Measurements from ENCODE around the gene SH2D2A. TPM values are rescaled to one million over a fixed set of nuclear protein-coding genes. Genes with fewer than 3 reads are reported as not detected.

Gene SH2D2A
- total RNA-seq, 4 donors from 2014 or later = 0.94 TPM; not detected in 3

DNA sequence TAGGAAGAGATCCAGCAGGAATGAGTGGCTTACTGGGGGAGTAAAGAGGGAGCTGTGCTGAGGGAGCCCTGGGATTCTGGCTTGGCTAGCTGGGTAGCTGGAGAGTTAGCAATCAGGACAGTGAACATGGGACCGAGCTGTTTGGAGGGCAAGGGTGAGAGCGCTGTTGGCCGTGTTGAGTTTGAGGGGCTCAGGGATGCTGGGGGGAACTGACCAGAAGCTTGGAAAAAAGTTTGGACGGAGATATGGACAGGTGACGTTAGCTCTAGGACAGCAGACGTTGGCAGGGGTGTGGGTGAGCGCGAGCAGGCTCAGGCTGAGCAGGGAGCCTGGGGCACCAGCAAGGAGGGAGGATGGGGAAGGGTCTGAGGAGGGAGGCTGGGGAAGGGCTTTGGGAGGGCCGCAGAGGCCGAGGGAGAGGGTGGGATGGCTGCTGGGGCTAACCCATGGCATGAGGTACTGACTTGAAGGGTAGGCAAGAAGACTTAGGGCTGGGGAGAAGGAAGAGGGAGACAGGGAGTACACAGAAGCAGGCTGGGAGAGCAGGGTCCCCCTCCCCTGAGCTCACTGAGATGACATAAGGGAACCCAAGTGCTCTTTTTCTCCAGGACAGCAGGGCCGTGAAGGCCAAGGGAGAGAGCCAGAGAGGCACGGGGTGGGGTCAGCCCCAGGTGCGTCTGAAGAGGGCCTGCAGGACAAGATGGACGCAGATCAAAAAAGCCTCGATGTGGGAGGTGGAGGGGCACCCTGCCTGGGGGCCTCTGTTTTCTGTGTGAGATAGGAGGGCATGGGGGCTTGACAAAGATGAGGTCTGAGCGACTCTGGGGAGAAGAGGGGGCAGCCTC, 8.2 kb downstream of the SH2D2A start:
- no peak for ATAC-seq
- no peak for TF ChIP-seq POLR2AphosphoS5 (IDR thresholded peaks at IDR 0.05)
- TF ChIP-seq, protein P1, sequence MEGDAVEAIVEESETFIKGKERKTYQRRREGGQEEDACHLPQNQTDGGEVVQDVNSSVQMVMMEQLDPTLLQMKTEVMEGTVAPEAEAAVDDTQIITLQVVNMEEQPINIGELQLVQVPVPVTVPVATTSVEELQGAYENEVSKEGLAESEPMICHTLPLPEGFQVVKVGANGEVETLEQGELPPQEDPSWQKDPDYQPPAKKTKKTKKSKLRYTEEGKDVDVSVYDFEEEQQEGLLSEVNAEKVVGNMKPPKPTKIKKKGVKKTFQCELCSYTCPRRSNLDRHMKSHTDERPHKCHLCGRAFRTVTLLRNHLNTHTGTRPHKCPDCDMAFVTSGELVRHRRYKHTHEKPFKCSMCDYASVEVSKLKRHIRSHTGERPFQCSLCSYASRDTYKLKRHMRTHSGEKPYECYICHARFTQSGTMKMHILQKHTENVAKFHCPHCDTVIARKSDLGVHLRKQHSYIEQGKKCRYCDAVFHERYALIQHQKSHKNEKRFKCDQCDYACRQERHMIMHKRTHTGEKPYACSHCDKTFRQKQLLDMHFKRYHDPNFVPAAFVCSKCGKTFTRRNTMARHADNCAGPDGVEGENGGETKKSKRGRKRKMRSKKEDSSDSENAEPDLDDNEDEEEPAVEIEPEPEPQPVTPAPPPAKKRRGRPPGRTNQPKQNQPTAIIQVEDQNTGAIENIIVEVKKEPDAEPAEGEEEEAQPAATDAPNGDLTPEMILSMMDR (IDR thresholded peaks at IDR 0.05) = no peak
- no peak for TF ChIP-seq EP300 (IDR thresholded peaks at IDR 0.05)
- TF ChIP-seq POLR2A (IDR thresholded peaks at IDR 0.05) = no peak
- WGBS, 2 donors (ENCODE audit: low coverage in 1 of 2) = 85 to 94% methylated on average over 13 to 14 of the region's 16 CpGs
- H3K9me3 ChIP-seq = no peaks in the 10 kb centered on the region
- no peaks in the 10 kb centered on the region for H3K36me3 ChIP-seq
- H3K27me3 ChIP-seq = peaks cover 18% of the 10 kb centered on the region
- no peak overlapping the region for H3K27ac ChIP-seq
- no peak overlapping the region for H3K4me3 ChIP-seq
- H3K4me1 ChIP-seq = peaks cover 0 to 38% (median 18%) of the 10 kb centered on the region in 3 donors

DNA sequence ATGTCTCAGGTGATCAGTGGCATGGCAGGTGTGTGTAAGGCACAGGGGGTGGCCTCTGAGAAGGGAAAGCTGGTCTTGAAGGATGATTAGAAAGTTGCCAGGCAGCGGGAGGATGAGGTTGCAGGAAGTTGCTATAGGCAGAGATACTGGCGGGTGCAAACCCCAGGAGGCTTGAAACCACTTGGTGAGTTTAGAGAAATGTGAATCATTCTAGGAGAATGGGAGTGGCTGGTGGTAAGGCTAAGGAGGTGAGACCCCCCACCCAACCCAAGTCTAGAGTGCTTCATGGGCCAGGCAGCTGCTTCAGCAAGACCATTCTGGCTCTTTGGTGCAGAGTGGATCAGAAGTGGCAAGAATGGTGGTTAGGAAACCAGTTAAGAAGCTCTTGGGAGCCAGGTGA, 9.0 kb downstream of the SH2D2A start:
- Histone ChIP-seq H3K27ac (no peak overlapping the region), H3K4me3 (no peak overlapping the region), H3K27me3 (peaks cover 13% of the 10 kb centered on the region), H3K9me3 (no peaks in the 10 kb centered on the region), H3K4me1 (peaks cover 0 to 34% (median 17%) of the 10 kb centered on the region in 3 donors), H3K36me3 (peaks cover 0 to 2% of the 10 kb centered on the region in 2 donors)
- ATAC-seq = no peak
- TF ChIP-seq EP300 (IDR thresholded peaks at IDR 0.05) = no peak
- no peak for TF ChIP-seq POLR2A (IDR thresholded peaks at IDR 0.05)
- TF ChIP-seq POLR2AphosphoS5 (IDR thresholded peaks at IDR 0.05) = no peak
- TF ChIP-seq, protein P1 (IDR thresholded peaks at IDR 0.05) = no peak
- 86 to 97% methylated on average over 2 of the region's 2 CpGs for WGBS, 2 donors (ENCODE audit: low coverage in 1 of 2)

DNA sequence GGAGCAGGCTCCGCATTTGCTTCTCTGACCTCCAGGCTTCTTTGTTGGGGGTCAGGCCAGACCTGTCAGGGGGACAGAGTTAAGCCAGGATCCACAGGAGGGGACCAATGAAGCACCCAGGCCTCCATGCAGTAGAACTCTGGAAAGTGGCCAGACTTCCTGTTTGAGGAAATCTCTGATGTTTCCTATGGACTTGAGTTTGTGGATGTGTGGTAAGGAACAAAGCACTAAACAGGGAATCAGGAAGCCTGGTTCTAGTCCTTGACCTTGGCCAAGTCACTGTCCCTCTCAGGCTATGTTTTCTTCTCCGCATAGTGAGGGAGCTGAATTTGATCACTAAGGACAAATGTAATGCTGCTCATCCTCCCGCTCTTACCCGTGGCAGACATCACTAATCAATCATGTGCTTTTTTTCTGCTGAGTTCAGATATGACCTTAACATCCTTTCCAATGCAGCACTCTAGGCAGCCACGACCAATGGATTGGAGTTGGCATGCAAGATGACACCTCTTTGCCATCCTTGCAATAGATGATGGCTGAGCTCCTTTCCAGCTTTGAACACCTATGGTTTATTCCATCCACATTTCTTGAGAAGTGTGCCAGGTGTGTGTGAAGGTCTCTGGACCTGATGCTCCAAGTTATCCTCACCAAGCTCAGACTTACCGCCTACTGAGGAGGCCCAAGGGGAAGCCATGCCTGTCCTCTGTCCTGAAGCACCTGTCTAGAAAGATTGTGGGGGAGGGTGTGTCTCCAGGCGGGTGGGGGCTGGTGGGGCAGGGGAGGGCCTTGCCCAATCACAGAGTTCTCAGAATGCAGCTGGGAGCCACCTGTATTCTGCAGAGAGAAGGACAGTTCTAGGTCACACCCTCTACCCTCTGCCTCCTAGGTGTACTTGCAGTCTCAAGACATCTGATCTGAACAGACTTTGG, 9.9 kb downstream of the SH2D2A start:
- Histone ChIP-seq H3K4me3 (no peak overlapping the region), H3K27me3 (peaks cover 5% of the 10 kb centered on the region), H3K4me1 (peaks cover 0 to 35% (median 17%) of the 10 kb centered on the region in 3 donors), H3K36me3 (peaks cover 0 to 11% of the 10 kb centered on the region in 2 donors), H3K9me3 (no peaks in the 10 kb centered on the region), H3K27ac (peak overlapping the region in 2 of 4 donors; percentile 28 to 37)
- WGBS, 2 donors (ENCODE audit: low coverage in 1 of 2) = 64 to 66% methylated on average over 4 of the region's 7 CpGs
- no peak for TF ChIP-seq POLR2A (IDR thresholded peaks at IDR 0.05)
- TF ChIP-seq POLR2AphosphoS5 (IDR thresholded peaks at IDR 0.05) = no peak
- no peak for TF ChIP-seq EP300 (IDR thresholded peaks at IDR 0.05)
- TF ChIP-seq, protein P1 (IDR thresholded peaks at IDR 0.05) = no peak
- ATAC-seq = no peak

DNA sequence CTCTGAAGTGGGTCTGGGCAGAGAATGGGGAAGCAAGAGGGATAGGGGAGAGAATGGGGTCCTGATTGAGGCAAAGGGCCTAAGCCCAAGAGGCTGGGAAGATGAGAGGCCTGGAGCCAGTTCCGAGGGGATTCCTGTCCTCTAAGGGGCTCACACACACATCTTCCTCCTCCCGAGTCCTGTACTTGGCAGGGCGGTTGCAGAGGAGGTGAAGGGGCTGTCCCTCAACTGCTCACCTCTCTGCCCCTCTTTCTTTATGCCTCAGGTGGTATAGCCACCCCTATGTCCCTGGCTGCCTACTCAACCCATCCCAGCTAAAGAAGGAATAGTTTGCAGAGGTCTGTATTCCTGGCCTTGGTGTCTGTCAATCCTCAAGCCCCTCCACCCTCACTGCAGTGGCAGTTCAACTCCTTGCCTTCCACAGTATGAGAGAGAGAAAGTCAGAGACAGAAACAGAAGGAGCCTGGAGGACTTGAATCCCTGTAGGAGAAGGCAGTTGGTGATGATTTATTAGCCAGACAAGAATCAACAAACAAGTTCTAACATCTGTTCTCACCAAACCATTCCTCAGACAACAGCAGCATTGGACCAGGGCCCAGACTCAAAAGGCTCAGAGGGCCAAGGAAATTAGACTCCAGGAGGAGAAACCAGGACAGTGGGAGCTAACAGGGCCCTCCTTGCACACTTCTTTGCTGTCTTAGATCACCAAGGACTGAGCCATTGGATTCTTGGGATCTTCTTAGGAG, 10.7 kb downstream of the SH2D2A start:
- 40 to 85% methylated on average over 1 to 3 of the region's 3 CpGs for WGBS, 2 donors (ENCODE audit: low coverage in 1 of 2)
- TF ChIP-seq POLR2A (IDR thresholded peaks at IDR 0.05) = no peak
- no peak for TF ChIP-seq EP300 (IDR thresholded peaks at IDR 0.05)
- no peak for TF ChIP-seq POLR2AphosphoS5 (IDR thresholded peaks at IDR 0.05)
- TF ChIP-seq, protein P1 (IDR thresholded peaks at IDR 0.05) = no peak
- Histone ChIP-seq H3K27ac (peak overlapping the region in 2 of 4 donors; percentile 28 to 37), H3K36me3 (peaks cover 0 to 19% of the 10 kb centered on the region in 2 donors), H3K4me1 (peaks cover 0 to 42% (median 17%) of the 10 kb centered on the region in 3 donors), H3K27me3 (peaks cover 5% of the 10 kb centered on the region), H3K4me3 (no peak overlapping the region), H3K9me3 (no peaks in the 10 kb centered on the region)
- ATAC-seq = peak; percentile 61
